ENCODE measurements around the gene EPHA8.

EPHA8 gene

GRCh38 chr1:22567197-22567596, 3.9 kb downstream of the EPHA8 start:
- no peak for DNase-seq (ENCODE audit: low read depth)

DNA sequence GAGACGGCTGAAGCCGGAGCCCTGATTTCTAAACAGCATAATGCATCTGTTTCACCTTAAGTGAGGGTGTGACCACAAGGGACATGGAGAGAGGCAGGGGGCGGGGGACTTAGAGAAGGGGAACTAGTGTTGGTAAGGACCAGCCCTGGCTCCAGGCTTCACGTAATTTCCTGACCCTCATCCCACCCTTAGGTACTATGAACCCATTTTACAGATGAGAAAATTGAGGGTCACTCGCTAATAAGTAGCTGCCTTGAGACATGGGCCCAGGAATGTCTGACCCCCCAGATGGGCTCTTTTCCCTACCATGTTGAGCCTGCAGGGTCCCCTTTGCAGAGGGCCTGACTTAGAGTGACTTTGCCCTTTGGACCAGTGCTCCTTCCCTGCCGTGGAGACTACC, 4.7 kb downstream of the EPHA8 start:
- no peak for DNase-seq (ENCODE audit: low read depth)

- DNase-seq (ENCODE audit: low read depth), result no peak
Observed at GRCh38 chr1:22569269-22569668, 6.0 kb downstream of the EPHA8 start.

DNA sequence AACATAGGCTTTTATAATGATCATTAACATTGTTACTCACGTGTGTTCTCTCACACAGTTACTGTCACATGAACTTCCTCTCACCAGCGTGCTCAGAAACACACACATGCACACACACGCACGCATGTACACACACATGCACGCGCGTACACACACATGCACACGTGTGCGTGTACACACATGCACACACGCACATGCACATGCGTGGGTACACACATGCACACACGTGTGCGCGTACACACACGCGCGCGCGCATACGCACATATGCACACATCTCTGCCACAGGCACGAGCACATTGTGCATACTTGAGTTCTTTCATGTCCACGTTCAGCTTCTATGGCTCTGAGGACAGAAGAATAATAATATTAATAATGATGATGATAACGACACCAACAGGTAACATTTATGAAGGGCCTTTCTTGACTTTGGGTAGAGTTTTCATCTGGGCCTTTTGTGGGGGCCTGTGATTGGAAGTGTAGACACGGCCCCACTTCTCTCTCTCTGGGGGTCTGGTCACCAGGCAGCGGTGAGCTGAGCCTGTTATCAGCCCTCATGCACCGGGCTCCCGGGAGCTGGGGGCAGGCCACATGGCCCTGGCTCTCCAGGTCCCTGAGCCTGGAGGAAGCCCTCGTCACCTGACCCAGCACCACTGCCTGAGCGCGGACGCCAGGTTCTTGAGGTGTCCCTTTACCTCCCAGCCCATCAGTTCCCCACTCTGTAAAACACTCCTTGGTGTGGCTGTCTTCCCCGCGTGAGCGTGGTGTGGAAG, 7.0 kb downstream of the EPHA8 start:
- DNase-seq (ENCODE audit: low read depth), result no peak

- no peak for DNase-seq (ENCODE audit: low read depth)
Observed at GRCh38 chr1:22572818-22573217, 9.5 kb downstream of the EPHA8 start.

DNA sequence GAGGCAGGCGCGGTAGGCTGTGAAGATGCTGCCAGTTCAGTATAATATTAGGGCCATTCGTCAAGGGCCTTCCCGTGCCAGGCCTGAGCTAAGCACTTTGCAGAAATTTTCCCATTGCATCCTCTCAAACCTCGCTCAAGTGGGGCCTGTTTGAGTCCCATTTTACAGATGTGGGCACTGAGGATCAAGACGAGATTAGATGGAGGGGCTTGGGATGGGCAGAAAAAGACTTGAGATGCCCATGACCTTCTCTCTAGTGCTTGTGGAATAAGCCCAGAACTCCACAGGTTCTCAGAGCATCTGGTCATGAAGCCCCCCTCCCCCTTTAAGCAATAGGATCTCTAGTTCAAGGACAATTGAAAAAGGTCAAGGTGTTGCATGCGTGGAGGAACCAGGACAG, 9.9 kb downstream of the EPHA8 start:
- no peak for DNase-seq (ENCODE audit: low read depth)

GRCh38 chr1:22575532-22576149, 12.4 kb downstream of the EPHA8 start:
- DNase-seq (ENCODE audit: low read depth), result no peak

GRCh38 chr1:22576150-22576544, 12.9 kb downstream of the EPHA8 start:
- DNase-seq (ENCODE audit: low read depth), result no peak

- no peak for DNase-seq (ENCODE audit: low read depth)
Observed at GRCh38 chr1:22576617-22577016, 13.3 kb downstream of the EPHA8 start.

DNA sequence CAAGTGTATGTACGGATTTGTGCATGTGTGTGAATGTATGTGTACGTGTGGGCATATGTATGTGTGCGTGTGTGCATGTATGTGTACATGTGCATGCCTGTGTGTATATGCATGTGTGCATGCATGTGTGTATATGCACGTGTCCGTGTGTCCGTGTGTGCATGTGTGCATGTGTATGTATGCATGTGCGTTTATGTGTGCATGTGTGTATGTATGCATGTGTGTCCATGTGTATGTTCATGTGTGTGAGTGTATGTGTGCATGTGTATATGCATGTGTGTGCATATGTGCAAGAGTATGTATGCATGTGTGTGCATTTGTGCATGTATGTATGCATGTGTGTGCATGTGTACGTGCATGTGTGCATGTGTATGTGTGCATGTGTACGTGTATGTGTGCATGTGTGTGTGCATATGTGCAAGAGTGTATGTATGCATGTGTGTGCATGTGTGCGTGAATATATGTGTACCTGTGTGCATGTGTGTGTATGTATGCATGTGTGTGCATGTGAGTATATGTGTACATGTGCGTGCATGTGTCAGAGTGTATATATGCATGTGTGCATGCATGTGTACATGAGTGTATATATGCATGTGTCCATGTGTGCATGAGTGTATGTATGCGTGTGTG, 15.6 kb downstream of the EPHA8 start:
- no peak for DNase-seq (ENCODE audit: low read depth)

DNA sequence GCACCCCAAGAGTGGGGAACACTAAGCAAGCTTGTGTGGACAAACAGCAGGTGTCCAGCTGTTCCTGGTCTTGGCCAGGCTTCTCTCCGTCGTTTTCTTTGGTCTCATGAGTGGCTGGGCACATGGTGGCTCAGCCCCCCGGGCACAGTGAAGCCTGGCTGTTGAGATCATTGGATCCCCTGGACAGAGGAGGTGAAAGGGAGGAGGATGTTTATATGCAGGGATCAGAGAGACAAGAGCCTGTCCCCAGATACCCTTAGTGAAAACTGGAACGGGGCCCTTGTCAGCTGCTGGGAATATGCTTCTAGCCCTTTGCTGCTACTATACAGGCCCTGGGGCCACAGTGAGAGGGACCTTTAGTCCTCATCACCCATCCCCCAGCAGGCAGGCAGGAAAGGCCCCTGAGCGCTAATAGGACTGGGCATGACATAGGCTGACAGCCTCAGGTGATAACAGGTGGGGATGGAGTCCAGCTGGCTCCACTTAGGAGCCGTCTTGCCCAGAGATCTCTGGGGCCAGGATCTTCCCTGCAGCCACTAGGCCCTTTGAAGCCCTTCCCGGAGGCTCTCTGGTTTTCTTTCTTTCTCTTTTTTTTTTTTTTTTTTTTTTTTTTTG, 16.4 kb downstream of the EPHA8 start:
- DNase-seq (ENCODE audit: low read depth), result no peak

DNA sequence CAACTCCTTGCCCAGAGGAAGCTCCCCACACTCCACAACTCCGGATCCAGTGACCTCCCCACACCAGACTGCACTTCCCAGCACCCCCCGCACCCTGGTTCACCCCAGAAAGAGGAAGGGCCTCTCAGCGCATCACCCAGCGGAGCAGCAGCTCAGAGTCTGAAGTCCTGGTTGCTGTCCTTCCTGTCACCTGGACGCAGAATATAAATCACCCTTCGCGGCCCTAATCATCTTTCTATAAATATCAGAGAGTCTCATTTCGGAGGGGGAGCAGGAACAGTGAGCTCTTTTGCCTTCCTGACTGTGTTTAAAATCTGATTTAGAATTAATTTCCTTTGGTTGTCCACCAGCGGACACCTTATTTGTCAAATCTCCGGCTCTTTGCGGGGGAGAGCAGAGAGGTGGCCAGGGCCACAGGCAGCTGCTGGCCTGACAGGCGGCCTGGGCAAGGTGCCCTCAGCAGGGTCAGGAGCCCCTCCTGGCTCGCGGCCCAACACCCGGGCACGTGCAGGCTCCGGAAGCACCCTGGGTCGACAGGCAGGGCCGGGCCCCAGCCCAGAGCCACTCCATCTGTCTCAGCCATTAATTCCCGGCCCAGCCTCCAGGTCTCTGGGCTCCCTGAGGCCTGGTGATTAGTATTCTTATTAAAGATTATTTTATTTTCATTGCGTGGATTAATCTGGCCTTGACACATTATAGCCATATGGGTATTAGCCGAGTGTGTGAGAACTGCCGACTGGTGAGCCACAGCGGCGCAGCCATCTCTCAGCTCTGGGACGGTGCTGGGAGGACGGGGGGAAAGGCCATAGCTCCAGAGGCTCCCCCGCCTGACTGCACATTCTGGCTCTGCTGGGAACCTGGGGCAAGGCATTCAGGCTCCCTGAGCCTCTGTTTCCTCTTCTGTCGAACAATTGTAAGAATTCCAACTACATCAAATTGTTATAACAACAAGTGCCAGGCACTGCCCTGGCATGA, 19.7 kb downstream of the EPHA8 start:
- DNase-seq (ENCODE audit: low read depth), result no peak

DNA sequence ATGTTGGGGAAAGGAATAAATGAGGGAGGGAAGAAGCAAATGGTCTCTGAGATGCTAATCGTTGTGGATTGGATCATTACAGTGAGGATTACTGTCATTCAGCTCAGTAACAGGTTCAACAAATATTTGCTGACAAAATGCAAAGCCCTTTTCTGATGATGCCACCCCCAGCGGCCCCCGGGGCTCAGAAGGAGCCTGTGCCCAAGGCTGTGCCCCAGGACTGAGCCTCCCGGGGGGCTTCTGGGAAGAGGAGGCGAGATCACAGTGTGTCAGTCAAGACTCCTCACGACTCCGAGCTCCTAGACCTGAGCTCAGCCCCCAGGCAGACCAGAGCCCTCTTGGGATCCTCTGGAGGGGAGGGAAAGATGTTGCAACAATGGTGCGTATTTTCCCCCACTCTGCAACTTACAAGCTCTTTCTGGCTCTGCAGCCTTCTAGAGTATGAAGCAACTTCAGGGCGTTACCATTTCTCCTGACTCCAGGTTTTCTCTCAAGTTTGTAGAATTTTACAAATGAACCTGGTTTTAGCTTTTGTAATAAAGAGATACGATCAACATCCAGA, 20.8 kb downstream of the EPHA8 start:
- DNase-seq (ENCODE audit: low read depth), result no peak

DNA sequence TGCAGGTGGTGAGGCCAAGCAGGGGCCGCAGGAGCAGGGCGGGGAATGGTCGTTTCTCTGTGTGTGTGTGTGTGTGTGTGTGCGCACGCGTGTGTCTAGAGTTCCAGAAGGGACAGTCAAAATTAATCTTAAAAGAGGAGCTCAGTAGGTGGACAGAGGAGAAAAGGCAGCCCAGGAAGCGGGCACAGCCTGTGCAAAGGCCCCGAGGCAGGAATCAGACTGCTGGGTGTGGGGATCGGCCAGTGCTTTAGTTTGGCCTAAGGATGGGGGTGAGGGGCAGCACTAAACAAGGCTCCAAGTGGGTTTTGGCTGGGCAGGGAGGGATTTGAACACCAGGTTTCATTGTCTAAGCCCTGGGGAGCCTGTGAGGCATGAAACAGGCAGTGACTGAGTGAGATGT, 21.7 kb downstream of the EPHA8 start:
- no peak for DNase-seq (ENCODE audit: low read depth)

- DNase-seq (ENCODE audit: low read depth), result no peak
Observed at GRCh38 chr1:22585471-22585870, 22.2 kb downstream of the EPHA8 start.

- DNase-seq (ENCODE audit: low read depth), result no peak
Observed at GRCh38 chr1:22586356-22587130, 23.3 kb downstream of the EPHA8 start.

DNA sequence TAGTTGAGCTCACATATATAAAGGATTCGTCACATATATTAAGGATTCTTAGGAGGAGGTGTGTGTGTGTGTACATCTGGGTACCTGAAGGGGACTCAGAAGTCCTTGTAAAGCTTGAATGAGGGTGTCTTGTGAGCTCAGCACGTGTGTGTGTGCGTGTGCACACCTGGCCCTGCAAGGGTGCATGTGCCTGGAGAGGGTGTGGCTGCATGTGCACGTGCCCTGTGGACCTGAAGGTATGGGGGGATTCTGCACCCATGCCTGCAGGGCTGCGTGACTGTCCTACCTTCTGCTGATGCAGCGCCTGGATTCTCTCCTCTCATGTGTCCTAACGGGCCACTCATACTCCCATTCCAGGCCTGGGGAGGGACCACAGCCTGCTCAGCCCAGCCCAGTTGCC, 24.0 kb downstream of the EPHA8 start:
- DNase-seq (ENCODE audit: low read depth), result no peak

- DNase-seq (ENCODE audit: low read depth), result no peak
Observed at GRCh38 chr1:22588899-22589422, 25.7 kb downstream of the EPHA8 start.

DNA sequence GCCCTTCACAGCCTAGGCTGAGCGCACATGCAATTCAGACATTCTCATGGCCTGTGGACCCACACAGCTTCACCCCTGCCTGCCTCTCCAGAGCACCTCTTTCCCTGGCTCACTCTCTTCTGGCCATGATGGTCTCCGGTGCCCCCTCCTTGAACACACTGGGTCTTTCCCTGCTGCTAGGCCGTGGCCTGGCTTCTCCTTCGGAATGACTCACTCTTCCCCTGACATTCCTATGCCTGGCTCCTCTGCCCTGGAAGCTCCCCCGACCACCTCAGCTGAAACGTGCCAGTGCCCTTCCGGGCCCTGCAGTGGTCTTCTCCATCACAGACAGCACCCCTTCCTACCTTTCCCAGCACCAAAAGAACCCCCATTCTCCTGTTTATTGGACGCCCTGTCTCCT, 28.3 kb downstream of the EPHA8 start:
- DNase-seq (ENCODE audit: low read depth), result no peak

GRCh38 chr1:22592051-22592450, 28.8 kb downstream of the EPHA8 start:
- no peak for DNase-seq (ENCODE audit: low read depth)
